Stimulated activated CD4-positive, alpha-beta T cell treated with anti-CD3 and anti-CD28 coated beads, Interleukin-15, amount 100 ng/mL, for 1 hour (primary cell): ENCODE measurements around the gene MINDY4B.

Experiments
- DNase-seq, 2 donors: peaks; one replicate each; pipeline ENCODE4 v3.0.0-alpha.2; 2020; ENCODE audit warnings: low read depth in 1 of 2, low spot score in 1 of 2

MINDY4B gene

GRCh38 chr3:150848864-150849263 is 56.4 kb downstream of the MINDY4B start:
- no peak for DNase-seq

DNA sequence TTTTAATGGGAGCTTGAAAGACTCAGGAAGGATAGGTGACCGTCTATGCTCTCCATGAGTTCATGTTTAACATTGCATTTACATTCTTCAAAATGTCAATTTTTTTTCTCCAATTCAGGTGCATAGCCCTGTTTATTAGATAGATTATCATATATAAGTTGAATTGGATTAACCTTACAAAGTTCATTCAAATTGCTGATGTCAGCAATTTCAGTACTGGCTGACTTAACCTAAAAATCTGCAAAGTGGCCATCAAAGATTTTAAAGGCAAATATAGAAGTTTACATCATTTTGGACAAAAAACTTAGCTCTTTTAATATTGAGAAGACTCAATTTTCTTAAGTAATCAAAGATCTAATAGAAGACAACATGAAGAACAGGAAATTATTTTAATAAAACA is 57.8 kb downstream of the MINDY4B start:
- no peak for DNase-seq

DNA sequence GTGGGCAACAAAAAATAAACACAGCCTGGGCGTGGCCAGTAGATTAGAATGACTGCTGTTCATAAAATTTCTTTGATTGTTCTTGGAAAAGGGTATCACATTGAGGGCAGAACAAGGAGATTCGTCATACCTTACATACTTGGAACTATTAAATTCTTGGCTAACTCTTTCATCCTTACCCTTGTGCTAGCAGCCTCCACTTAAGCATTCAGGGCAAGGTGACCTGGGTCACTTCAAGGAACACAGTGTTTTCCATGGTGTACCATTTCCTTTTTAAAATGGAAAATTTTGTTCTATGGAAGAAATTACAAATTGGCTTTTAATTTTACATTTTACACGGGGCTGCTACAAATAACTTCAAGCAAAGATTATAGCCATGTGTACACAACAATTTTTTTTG is 60.8 kb downstream of the MINDY4B start:
- no peak for DNase-seq

DNA sequence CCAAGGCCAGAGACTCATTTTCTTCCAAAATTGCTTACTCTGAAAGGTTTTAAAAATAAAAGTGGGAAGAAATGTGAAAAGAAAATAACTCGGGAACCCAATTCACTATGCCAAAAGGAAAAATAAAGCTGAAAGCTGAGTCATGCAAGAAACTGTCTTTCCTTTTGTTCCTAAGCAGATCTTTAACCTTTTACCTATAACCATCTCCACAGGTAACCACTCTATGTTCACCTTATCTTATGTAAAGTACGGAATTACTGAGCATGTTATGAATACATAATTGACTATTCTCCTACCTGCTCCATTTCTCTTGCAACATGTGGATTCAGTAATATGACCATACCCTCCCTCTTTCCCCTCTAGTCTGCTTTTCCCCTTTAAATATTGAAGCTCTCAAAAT is 62.0 kb downstream of the MINDY4B start:
- no peak for DNase-seq

DNA sequence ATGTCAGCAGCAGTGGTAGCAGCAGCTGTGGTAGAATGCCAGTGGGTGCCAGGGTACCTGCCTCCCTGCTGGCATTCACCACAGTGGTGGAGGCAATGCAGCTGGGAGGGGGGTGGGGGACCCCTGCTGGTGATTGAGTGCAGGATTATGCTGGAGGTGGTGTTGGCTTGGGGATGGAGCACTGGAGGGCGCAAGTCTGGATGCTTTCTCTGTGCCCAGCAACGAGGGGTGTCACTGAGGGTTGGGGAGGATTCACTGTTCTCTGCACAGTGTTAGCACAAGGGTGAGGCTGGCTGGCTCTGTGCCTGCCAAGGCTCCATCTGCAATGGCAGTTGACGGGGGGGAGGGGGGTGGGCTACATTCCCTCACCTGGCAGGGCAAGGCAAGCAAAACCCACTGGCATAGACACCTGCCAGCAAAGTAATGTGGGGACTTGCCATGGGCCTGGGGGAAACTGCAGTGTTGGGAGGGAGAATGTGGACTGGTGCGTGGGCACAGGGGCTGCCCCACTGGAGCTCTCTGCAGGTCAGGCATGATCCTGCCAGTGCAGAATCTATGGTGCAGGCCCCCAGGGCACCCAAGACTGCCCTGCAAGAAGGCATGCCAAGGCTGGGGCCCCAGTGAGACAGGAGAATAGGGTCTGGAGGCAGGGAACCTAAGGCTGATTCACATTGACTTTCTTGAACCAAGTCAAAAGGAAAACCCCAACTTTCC is 64.3 kb downstream of the MINDY4B start:
- DNase-seq = no peak

GRCh38 chr3:150830745-150831144 is 74.5 kb downstream of the MINDY4B start:
- DNase-seq = no peak

- no peak for DNase-seq
These were observed 75.1 kb downstream of the MINDY4B start for GRCh38 chr3:150830094-150830681.

- no peak for DNase-seq
These were observed 75.8 kb downstream of the MINDY4B start for GRCh38 chr3:150829408-150829807.

GRCh38 chr3:150828997-150829396 is 76.2 kb downstream of the MINDY4B start:
- DNase-seq = no peak

GRCh38 chr3:150828261-150828660 is 77.0 kb downstream of the MINDY4B start:
- no peak for DNase-seq

- DNase-seq = no peak
These were observed 78.6 kb downstream of the MINDY4B start for GRCh38 chr3:150826466-150827282.

- DNase-seq = no peak
These were observed 79.3 kb downstream of the MINDY4B start for GRCh38 chr3:150825916-150826377.

DNA sequence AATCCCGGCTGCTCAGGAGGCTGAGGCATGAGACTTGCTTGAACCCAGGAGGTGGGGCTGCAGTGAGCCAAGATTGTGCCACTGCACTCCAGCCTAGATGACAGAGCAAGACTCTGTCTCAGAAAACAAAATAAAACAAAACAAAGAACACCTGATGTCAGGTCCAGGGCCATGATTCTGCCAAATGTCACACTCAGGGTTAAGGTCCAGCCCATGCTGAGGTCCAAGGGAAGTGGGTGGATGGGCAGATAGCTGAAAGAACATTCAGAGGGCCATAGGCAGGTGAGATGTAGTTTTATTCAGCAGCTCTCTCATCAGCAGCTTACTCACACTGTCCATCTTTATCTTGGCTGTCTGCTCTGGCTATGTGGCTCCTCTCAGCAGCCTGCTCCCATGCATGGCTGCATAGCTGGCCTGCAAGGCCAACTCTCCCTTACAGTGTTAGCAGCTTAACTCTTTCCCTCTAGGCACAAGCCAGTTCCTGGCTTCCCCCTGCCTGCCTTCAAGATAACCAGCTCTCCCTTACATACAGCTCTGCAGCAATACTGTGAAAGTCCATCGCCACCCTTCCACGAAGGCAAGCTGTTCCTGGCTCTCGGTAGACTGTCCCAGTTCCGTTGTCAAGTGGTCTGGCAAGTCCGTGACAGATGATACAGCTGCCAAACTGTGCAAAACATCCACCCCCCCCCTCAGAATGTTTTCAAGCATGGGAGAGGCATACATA is 79.9 kb downstream of the MINDY4B start:
- DNase-seq = no peak

DNA sequence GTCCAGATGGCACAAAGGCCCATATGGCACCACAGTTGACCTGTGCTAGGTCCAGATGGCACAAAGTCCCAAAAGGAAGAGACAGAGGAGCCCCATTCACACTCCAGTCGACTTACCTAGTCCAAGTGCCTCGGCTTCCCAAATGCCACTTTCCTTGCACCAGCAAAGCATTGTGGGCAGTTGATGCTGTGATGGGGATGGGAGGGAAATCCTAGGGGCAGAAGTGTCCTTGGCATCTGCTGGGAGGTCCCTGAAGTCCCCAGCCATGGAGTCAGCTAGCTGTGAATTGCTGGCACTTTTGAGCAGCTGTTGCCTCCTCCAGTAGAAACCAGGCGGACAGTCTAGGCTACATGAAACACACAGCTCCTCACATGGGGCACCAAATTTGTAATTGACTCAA is 82.0 kb downstream of the MINDY4B start:
- DNase-seq = no peak

DNA sequence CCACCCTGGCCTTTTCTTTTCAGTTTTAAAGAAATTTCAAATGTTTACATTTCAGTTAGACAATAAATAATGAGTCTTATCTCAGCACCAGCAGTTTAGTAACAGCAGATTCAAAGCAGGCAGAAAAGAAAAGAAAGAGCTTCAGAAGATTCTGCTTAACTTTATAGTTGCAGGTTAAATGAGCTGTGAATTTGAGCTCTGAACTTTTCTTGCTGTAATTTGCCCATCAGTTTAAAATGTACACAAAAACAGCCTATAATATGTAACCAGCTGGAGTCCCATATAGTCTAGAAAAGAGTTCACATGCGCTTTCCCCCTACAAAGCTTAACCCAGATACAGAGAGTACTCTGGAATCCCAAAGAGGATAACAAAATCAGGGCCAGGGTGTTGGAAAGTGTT is 82.6 kb downstream of the MINDY4B start:
- no peak for DNase-seq
